ENCODE data around the gene PKP2.

DNA sequence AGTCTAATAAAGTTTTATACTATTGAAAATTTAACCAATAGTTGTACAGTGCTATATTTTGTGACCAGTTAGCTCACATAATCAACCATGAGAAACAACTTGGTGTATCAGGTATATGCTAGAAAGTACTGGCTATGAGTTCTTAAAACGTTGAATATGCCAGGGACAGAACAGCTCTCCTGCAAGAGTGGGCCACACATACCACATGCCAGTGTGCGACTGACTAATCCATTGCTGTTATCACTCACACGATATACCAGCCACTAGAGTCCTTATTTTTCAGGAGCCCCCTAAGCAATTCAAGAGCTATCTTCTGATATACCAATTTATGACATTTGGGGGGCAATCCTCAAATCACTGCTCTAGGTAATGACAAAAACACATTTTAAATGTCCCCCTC, 9.5 kb downstream of the PKP2 start:
- TF ChIP-seq, protein P1, sequence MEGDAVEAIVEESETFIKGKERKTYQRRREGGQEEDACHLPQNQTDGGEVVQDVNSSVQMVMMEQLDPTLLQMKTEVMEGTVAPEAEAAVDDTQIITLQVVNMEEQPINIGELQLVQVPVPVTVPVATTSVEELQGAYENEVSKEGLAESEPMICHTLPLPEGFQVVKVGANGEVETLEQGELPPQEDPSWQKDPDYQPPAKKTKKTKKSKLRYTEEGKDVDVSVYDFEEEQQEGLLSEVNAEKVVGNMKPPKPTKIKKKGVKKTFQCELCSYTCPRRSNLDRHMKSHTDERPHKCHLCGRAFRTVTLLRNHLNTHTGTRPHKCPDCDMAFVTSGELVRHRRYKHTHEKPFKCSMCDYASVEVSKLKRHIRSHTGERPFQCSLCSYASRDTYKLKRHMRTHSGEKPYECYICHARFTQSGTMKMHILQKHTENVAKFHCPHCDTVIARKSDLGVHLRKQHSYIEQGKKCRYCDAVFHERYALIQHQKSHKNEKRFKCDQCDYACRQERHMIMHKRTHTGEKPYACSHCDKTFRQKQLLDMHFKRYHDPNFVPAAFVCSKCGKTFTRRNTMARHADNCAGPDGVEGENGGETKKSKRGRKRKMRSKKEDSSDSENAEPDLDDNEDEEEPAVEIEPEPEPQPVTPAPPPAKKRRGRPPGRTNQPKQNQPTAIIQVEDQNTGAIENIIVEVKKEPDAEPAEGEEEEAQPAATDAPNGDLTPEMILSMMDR (IDR thresholded peaks at IDR 0.05; ENCODE audit: low read depth, low read length, poor library complexity, severe bottlenecking) = no peak
- no peak for TF ChIP-seq EZH2phosphoT487 (IDR thresholded peaks at IDR 0.05; ENCODE audit: borderline replicate concordance, low read length)
